Omental fat pad (tissue), 4 donors: ENCODE results near the gene MYLK. TPM values are rescaled to one million over a fixed set of nuclear protein-coding genes. Genes with fewer than 3 reads are reported as not detected.

Experiments used
- ATAC-seq: fragments of 150-250 bp; one replicate; pipeline ENCODE4 v1.9.1; 2016; ENCODE audit warnings: mild to moderate bottlenecking, moderate library complexity; ENCODE audit not compliant: low FRiP score
- DNase-seq: peaks from one replicate; pipeline ENCODE4 v3.0.0-alpha.2; 2019; ENCODE audit warnings: low spot score
- total RNA-seq, 4 donors: library from RNA; depleted of rRNA; stranded (reverse); fragments of >200 nt; gene quantifications; one replicate each; pipeline ENCODE4 v1.1.0, GENCODE V29; 2016
- TF ChIP-seq, protein P1 (sequence below), 3 donors: fragments of 450-650 bp; IDR thresholded peaks; one replicate each; pipeline ENCODE4 v1.5.1; 2016 to 2017; ENCODE audit warnings: antibody characterized with exemption in 3 of 3, mild to moderate bottlenecking in 3 of 3, moderate library complexity in 2 of 3

Gene MYLK
- total RNA-seq, 4 donors from 2014 or later: 26.8 to 188 (median 56.9) TPM

DNA sequence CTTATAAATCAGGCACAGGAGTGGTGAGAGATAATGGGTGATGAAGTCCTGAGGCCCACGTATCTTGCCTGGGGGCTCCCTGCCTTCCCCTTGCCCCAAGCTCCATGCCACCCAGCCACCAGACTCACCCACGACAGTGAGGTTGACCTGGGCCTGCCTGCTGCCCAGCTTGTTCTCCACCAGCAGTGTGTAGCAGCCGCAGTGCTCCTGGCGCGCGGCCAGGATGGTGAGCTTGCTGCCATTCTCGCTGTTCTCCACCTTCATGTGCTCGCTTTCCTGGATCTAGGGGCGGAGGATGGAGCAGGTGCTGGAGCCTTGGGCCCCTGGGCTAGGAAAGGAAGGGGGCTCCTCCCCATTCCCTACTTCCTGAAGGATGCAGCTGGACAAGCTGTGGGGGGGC, 220.2 kb downstream of the MYLK start:
- no peak for DNase-seq
- TF ChIP-seq, protein P1, sequence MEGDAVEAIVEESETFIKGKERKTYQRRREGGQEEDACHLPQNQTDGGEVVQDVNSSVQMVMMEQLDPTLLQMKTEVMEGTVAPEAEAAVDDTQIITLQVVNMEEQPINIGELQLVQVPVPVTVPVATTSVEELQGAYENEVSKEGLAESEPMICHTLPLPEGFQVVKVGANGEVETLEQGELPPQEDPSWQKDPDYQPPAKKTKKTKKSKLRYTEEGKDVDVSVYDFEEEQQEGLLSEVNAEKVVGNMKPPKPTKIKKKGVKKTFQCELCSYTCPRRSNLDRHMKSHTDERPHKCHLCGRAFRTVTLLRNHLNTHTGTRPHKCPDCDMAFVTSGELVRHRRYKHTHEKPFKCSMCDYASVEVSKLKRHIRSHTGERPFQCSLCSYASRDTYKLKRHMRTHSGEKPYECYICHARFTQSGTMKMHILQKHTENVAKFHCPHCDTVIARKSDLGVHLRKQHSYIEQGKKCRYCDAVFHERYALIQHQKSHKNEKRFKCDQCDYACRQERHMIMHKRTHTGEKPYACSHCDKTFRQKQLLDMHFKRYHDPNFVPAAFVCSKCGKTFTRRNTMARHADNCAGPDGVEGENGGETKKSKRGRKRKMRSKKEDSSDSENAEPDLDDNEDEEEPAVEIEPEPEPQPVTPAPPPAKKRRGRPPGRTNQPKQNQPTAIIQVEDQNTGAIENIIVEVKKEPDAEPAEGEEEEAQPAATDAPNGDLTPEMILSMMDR (IDR thresholded peaks at IDR 0.05): no peak
- no peak for ATAC-seq

DNA sequence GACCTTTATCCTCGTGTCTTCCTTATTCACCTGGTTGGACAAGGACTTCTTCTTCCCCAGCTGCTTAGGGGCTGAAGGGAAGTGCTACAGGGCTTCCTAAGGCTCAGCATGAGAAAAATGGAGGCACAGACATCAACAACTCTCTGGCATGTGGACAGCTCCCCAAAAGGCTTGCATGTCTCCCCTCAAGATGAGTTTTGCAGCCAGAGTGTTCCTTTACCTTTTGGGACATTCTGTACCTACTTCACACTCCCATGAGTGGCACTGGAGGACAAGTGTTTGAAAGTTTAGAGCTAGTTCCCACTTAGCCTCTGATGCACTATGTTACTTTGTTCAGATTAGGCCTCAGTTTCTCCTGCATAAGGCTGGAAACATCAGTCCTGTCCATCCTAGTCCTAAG, 222.2 kb downstream of the MYLK start:
- TF ChIP-seq, protein P1 (IDR thresholded peaks at IDR 0.05): no peak
- no peak for ATAC-seq
- DNase-seq: no peak

DNA sequence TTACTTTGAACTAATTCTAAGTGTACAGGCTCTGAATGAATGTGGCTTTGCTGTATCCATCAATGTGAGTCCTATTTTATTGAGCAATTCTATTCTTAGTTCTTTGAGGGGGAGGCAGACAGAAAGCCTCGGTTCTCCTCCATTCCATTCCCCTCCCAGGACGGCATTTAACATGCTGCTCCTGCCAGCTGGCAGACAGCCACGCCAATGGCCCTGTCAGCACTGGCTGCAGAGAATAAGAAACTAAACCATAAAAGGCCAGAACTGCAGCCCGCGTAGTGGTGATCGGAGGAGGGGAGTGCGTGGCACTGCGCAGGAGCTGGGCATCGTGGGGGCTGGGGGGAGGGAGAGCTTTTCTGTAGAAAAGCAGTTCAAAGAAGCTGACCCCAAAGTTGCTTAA, 223.2 kb downstream of the MYLK start:
- peak; percentile 90 for ATAC-seq
- TF ChIP-seq, protein P1 (IDR thresholded peaks at IDR 0.05): no peak
- peak; percentile 59 for DNase-seq

DNA sequence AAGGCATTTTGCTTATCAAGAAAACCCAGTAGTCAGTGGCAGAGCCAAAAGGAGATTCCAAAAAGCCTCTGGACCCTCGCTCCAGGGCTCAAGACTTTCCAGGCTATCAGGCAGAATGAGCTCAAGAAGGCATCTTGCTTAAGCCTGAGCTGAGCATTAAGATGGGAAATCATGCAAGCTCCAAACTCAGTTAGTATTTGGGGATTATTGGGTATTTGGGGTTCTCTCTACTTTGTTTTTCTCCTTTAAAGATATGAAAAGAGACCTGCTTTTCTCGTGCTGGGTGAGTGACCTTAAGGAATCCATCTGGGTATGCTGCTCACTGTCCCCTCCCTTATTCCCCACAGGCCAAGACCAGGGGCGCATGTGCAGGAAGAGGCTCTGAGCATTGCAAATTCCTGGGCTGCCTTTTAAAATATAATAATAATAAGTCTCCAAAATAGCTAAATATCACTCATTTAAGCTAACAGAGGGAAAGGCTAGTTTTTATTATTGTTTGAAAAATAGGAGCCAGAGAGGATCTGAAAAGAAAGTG, 223.9 kb downstream of the MYLK start:
- no peak for ATAC-seq
- TF ChIP-seq, protein P1 (IDR thresholded peaks at IDR 0.05): no peak
- no peak for DNase-seq

DNA sequence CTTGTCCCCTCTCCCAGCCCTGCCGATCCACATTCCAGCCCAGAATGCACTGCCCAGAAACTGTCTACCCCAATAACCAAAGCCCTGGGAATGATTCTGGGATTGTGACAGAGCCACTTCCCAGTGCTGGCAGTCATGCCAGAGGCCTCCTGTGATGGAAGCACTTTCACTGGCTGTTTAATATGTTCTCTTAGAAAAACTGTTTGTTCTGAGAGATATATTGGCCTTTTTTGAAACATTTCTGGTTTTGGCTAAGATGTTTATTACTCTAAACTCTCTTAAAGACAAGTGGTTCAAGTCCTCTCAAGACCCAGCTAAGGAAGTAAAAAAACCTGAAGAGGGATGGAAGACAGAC, 225.3 kb downstream of the MYLK start:
- no peak for DNase-seq
- TF ChIP-seq, protein P1 (IDR thresholded peaks at IDR 0.05): no peak
- ATAC-seq: no peak

DNA sequence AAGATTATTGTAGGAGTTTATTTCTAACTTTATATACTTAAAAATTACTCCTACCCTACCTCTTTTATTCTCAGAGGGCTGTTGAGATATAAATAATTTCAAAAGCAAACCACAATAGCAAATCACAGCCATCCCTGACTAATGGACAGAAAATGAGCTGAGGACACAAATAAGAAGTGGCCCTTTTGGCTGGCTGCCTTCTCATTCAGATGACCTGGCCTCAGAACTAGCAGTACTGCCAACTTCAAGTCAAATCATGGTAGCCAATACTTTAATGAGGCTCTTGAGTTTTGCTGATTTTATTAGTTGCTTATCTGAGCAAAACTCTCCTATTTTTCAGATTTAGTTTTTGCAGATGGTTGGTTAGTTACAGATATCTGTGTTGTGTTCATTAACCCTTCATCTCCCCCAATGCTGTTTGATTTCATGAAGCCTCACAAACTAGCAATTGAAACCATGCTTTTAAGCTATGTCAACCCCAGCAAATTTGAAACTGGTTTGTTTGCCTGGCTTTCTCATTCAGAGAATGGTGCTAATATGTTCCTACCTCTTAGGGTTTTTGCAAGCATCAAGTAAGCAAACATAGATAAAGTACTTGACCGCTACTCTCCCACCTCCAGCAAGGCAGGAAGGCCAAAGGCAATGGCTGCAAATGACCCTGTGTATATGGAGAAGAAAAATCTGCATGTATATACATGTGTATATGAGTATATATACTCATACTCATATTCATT, 225.8 kb downstream of the MYLK start:
- DNase-seq: no peak

More for the DNA sequence above, 225.8 kb downstream of the MYLK start:
- no peak for ATAC-seq
- TF ChIP-seq, protein P1 (IDR thresholded peaks at IDR 0.05): no peak
